GM21528 (cell line): ENCODE data around the gene TRMT2A.

Source experiments
- ATAC-seq: cut with Tn5 transposase; IDR thresholded peaks from one replicate; pipeline ENCODE4 v1.9.1; 2021; ENCODE audit warnings: mild to moderate bottlenecking, moderate library complexity; ENCODE audit not compliant: unreplicated experiment, low FRiP score

TRMT2A gene

GRCh38 chr22:20135806-20136602 lies 19.0 kb upstream of the TRMT2A start:
- no peak for ATAC-seq

GRCh38 chr22:20135265-20135664 lies 18.2 kb upstream of the TRMT2A start:
- no peak for ATAC-seq

GRCh38 chr22:20133930-20134549 lies 17.0 kb upstream of the TRMT2A start:
- no peak for ATAC-seq

- no peak for ATAC-seq
Measured at GRCh38 chr22:20132686-20133246, 15.7 kb upstream of the TRMT2A start.

GRCh38 chr22:20131859-20132685 lies 15.0 kb upstream of the TRMT2A start:
- ATAC-seq: peak; percentile 5

- ATAC-seq: peak; percentile 40
Measured at GRCh38 chr22:20131597-20131858, 14.5 kb upstream of the TRMT2A start, which contains the start of gene ZDHHC8. TSS of gene ZDHHC8 (plus strand) at chr22:20131804. CDS start at chr22:20131948, 144 bp downstream.

GRCh38 chr22:20130731-20131596 lies 13.9 kb upstream of the TRMT2A start:
- peak; percentile 40 for ATAC-seq

GRCh38 chr22:20130319-20130718 lies 13.3 kb upstream of the TRMT2A start:
- ATAC-seq: no peak

- ATAC-seq: no peak
Measured at GRCh38 chr22:20129747-20130014, 12.7 kb upstream of the TRMT2A start.

- ATAC-seq: no peak
Measured at GRCh38 chr22:20128902-20129746, 12.1 kb upstream of the TRMT2A start.

- ATAC-seq: no peak
Measured at GRCh38 chr22:20128619-20128901, 11.5 kb upstream of the TRMT2A start.

GRCh38 chr22:20127869-20128618 lies 11.0 kb upstream of the TRMT2A start:
- ATAC-seq: no peak

- ATAC-seq: no peak
Measured at GRCh38 chr22:20127318-20127868, 10.4 kb upstream of the TRMT2A start.

- no peak for ATAC-seq
Measured at GRCh38 chr22:20126284-20127029, 9.4 kb upstream of the TRMT2A start.

GRCh38 chr22:20125201-20126174 lies 8.5 kb upstream of the TRMT2A start:
- ATAC-seq: no peak

- no peak for ATAC-seq
Measured at GRCh38 chr22:20124083-20124787, 7.2 kb upstream of the TRMT2A start.
